Liver (tissue), 9 donors: ENCODE data around the gene LGR5. TPM values are rescaled to one million over a fixed set of nuclear protein-coding genes. Genes with fewer than 3 reads are reported as not detected.

Experiments
- DNase-seq: peaks from one replicate; pipeline ENCODE4 v3.0.0-alpha.2; 2017; ENCODE audit warnings: low spot score
- H3K27ac ChIP-seq, 2 donors: one replicate each; pipeline ENCODE4 v1.7.0; 2013; ENCODE audit warnings: inconsistent platforms in 2 of 2, low read length in 2 of 2, control low read depth in 1 of 2, low read depth in 1 of 2, mild to moderate bottlenecking in 1 of 2
- H3K27me3 ChIP-seq, 4 donors: one replicate each; pipeline versions ENCODE4 v1.6.1 to v1.7.0; 2013; ENCODE audit warnings: low read length in 3 of 4, inconsistent platforms in 1 of 4, mild to moderate bottlenecking in 1 of 4, moderate library complexity in 1 of 4; ENCODE audit not compliant: control insufficient read depth in 4 of 4, insufficient read depth in 4 of 4
- H3K36me3 ChIP-seq, 4 donors: one replicate each; pipeline versions ENCODE4 v1.6.1 to v1.7.0; 2013; ENCODE audit warnings: low read length in 3 of 4, mild to moderate bottlenecking in 3 of 4, low read depth in 1 of 4, moderate library complexity in 1 of 4; ENCODE audit not compliant: control insufficient read depth in 4 of 4, insufficient read depth in 3 of 4
- H3K4me1 ChIP-seq, 4 donors: one replicate each; pipeline versions ENCODE4 v1.6.1 to v1.7.0; 2013; ENCODE audit warnings: low read length in 3 of 4, mild to moderate bottlenecking in 3 of 4, moderate library complexity in 1 of 4; ENCODE audit not compliant: control insufficient read depth in 4 of 4, insufficient read depth in 4 of 4
- H3K4me3 ChIP-seq, 3 donors: one replicate each; pipeline versions ENCODE4 v1.6.1 to v1.7.0; 2013; ENCODE audit warnings: low read length in 3 of 3, control low read depth in 1 of 3, low read depth in 1 of 3, mild to moderate bottlenecking in 1 of 3
- H3K9ac ChIP-seq, 2 donors: one replicate each; pipeline ENCODE4 v1.7.0; 2013; ENCODE audit warnings: low read length in 2 of 2, mild to moderate bottlenecking in 2 of 2, moderate library complexity in 2 of 2, control low read depth in 1 of 2, low read depth in 1 of 2
- H3K9me3 ChIP-seq, 4 donors: one replicate each; pipeline versions ENCODE4 v1.6.1 to v1.7.0; 2013; ENCODE audit warnings: low read length in 3 of 4; ENCODE audit not compliant: control insufficient read depth in 4 of 4
- ATF3 ChIP-seq: IDR thresholded peaks from 2 replicates; pipeline ENCODE4 v1.6.1; 2016; ENCODE audit warnings: antibody characterized with exemption
- CTCF ChIP-seq: fragments of 150-350 bp; IDR thresholded peaks from 2 replicates; pipeline ENCODE4 v1.5.1; 2017; ENCODE audit warnings: improper control_type of control experiment, low read depth, low read length; ENCODE audit not compliant: missing input control
- EGR1 ChIP-seq, 2 donors: IDR thresholded peaks; 2 replicates each; pipeline ENCODE4 v1.6.1; 2016 to 2018; ENCODE audit warnings: antibody characterized with exemption in 2 of 2, low read depth in 2 of 2
- FOXA1 ChIP-seq: IDR thresholded peaks from 2 replicates; pipeline ENCODE4 v1.6.1; 2016; ENCODE audit warnings: antibody characterized with exemption
- FOXA2 ChIP-seq: IDR thresholded peaks from 2 replicates; pipeline ENCODE4 v1.6.1; 2016; ENCODE audit warnings: antibody characterized with exemption
- GABPA ChIP-seq, 2 donors: IDR thresholded peaks in 1 of 2; conservative IDR thresholded peaks in 1 of 2; 2 replicates each; pipeline ENCODE4 v1.6.1; 2016; ENCODE audit warnings: antibody characterized with exemption in 2 of 2, mild to moderate bottlenecking in 1 of 2, moderate library complexity in 1 of 2
- HNF4A ChIP-seq, 2 donors: conservative IDR thresholded peaks; 2 replicates each; pipeline ENCODE4 v1.6.1; 2016; ENCODE audit warnings: antibody characterized with exemption in 2 of 2, mild to moderate bottlenecking in 2 of 2
- HNF4G ChIP-seq: IDR thresholded peaks from 2 replicates; pipeline ENCODE4 v1.6.1; 2016; ENCODE audit warnings: antibody characterized with exemption
- JUND ChIP-seq, 2 donors: IDR thresholded peaks; 2 replicates each; pipeline ENCODE4 v1.6.1; 2016; ENCODE audit warnings: antibody characterized with exemption in 2 of 2
- MAX ChIP-seq: IDR thresholded peaks from 2 replicates; pipeline ENCODE4 v1.6.1; 2016; ENCODE audit warnings: antibody characterized with exemption
- NR2F2 ChIP-seq: IDR thresholded peaks from 2 replicates; pipeline ENCODE4 v1.6.1; 2016; ENCODE audit warnings: antibody characterized with exemption
- RAD21 ChIP-seq, 2 donors: IDR thresholded peaks; 2 replicates each; pipeline ENCODE4 v1.6.1; 2016; ENCODE audit warnings: antibody characterized with exemption in 2 of 2, mild to moderate bottlenecking in 2 of 2
- REST ChIP-seq: IDR thresholded peaks from 2 replicates; pipeline ENCODE4 v1.6.1; 2016; ENCODE audit warnings: antibody characterized with exemption, mild to moderate bottlenecking
- RXRA ChIP-seq, 2 donors: IDR thresholded peaks; 2 replicates each; pipeline ENCODE4 v1.6.1; 2017 to 2018; ENCODE audit warnings: antibody characterized with exemption in 2 of 2, mild to moderate bottlenecking in 1 of 2
- SP1 ChIP-seq: IDR thresholded peaks from 2 replicates; pipeline ENCODE4 v1.6.1; 2018; ENCODE audit warnings: antibody characterized with exemption, mild to moderate bottlenecking
- TAF1 ChIP-seq: conservative IDR thresholded peaks from 2 replicates; pipeline ENCODE4 v1.6.1; 2016; ENCODE audit warnings: antibody characterized with exemption, mild to moderate bottlenecking
- YY1 ChIP-seq: IDR thresholded peaks from 2 replicates; pipeline ENCODE4 v1.6.1; 2016; ENCODE audit warnings: antibody characterized with exemption, mild to moderate bottlenecking
- ZBTB33 ChIP-seq: IDR thresholded peaks from 2 replicates; pipeline ENCODE4 v1.6.1; 2016; ENCODE audit warnings: antibody characterized with exemption
- WGBS: extraction: QIAGEN DNeasy Blood & Tissue Kit; methylation state at CpG from one replicate; pipeline ENCODE4 v1.1.7; 2013; 5-methylcytosine and 5-hydroxymethylcytosine counted together
- polyA plus RNA-seq, 2 donors: library from polyadenylated mRNA; stranded (reverse) in 1 of 2; unstranded in 1 of 2; fragments of 200-250 nt in 1 of 2; fragments of >200 nt in 1 of 2; fragmentation: Nextera tagmentation in 1 of 2; extraction: Ambion mirVana in 1 of 2; gene quantifications; one replicate each; pipeline versions ENCODE4 v1.2.1 to v1.2.3, GENCODE V29; 2013 to 2015
- total RNA-seq, 2 donors: library from RNA; depleted of rRNA; stranded (reverse); fragments of >200 nt; gene quantifications; one replicate each; pipeline ENCODE4 v1.2.3, GENCODE V29; 2014
- donor health status: healthy.
- donor health status: healthy.
- donor health status: healthy.
- donor health status: healthy.
- donor health status: healthy.

Gene LGR5
- total and polyA plus RNA-seq, 4 donors: 0.17 to 0.99 (median 0.82) TPM

GRCh38 chr12:71430756-71431155, 8.8 kb upstream of the LGR5 start:
- H3K27ac ChIP-seq: no peak overlapping the region
- no peak for DNase-seq
- WGBS: 89% methylated on average over 1 of the region's 1 CpG
- no peaks in the 10 kb centered on the region for H3K4me1 ChIP-seq
- TF ChIP-seq HNF4G (no peak), EGR1 (IDR thresholded peaks at IDR 0.05; ENCODE audit: low read depth in 2 of 2) (no peak), JUND (IDR thresholded peaks at IDR 0.05) (no peak), NR2F2 (no peak), CTCF (no peak), RXRA (IDR thresholded peaks at IDR 0.05) (no peak), GABPA (IDR thresholded peaks at IDR 0.05 in 1 of 2, conservative IDR thresholded peaks at IDR 0.05 in 1 of 2) (no peak), FOXA2 (no peak), FOXA1 (no peak), MAX (no peak), ZBTB33 (no peak), YY1 (no peak), HNF4A (conservative IDR thresholded peaks at IDR 0.05) (no peak)
- H3K9ac ChIP-seq: no peak overlapping the region
- peaks cover 0 to 3% (median 1%) of the 10 kb centered on the region in 4 donors for H3K9me3 ChIP-seq
- peaks cover 0 to 2% (median 0%) of the 10 kb centered on the region in 4 donors for H3K27me3 ChIP-seq
- H3K4me3 ChIP-seq: no peak overlapping the region
- H3K36me3 ChIP-seq: no peaks in the 10 kb centered on the region

- WGBS: 70% methylated on average over 3 of the region's 3 CpGs
- Histone ChIP-seq H3K9ac (no peak overlapping the region), H3K4me1 (no peaks in the 10 kb centered on the region), H3K4me3 (no peak overlapping the region), H3K36me3 (no peaks in the 10 kb centered on the region), H3K9me3 (peaks cover 5 to 15% (median 6%) of the 10 kb centered on the region in 4 donors), H3K27me3 (peaks cover 0 to 4% (median 0%) of the 10 kb centered on the region in 4 donors), H3K27ac (no peak overlapping the region)
- no peak for DNase-seq
- TF ChIP-seq RAD21 (IDR thresholded peaks at IDR 0.05) (no peak), GABPA (IDR thresholded peaks at IDR 0.05 in 1 of 2, conservative IDR thresholded peaks at IDR 0.05 in 1 of 2) (no peak), ATF3 (no peak), TAF1 (no peak), MAX (no peak), FOXA1 (no peak), ZBTB33 (no peak), REST (no peak), SP1 (no peak), HNF4G (no peak), NR2F2 (no peak), JUND (IDR thresholded peaks at IDR 0.05) (no peak), EGR1 (IDR thresholded peaks at IDR 0.05; ENCODE audit: low read depth in 2 of 2) (no peak)
These were observed 7.6 kb upstream of the LGR5 start for GRCh38 chr12:71431991-71432390.
